OCI-LY7 (cell line): ENCODE measurements around the gene TMEM51. TPM values are rescaled to one million over a fixed set of nuclear protein-coding genes. Genes with fewer than 3 reads are reported as not detected.

Experiments
- BruUV-seq: library from RNA; stranded (reverse); fragments of 400-500 nt; replicated peaks from 2 replicates; lab custom pipeline; 2021; lab: Mats Ljungman, UMichigan
- CTCF ChIA-PET: fragments of 300-600 bp; sonication (Branson Sonifier 250); formaldehyde crosslinking; loops from one replicate; lab custom pipeline; 2022; ENCODE audit warnings: antibody characterized with exemption; ENCODE audit not compliant: unreplicated experiment; lab: Charles Lee
- POLR2A ChIA-PET: fragments of 300-600 bp; sonication (Branson Sonifier 250); formaldehyde crosslinking; loops from one replicate; lab custom pipeline; 2022; ENCODE audit warnings: antibody characterized with exemption; lab: Charles Lee
- DNase-seq: peaks from one replicate; pipeline ENCODE4 v3.0.0-alpha.2; 2015; ENCODE audit warnings: low spot score
- H2AFZ ChIP-seq: fragments of 200-600 bp; sonication (generic), shearing (Covaris generic); 2 replicates; pipeline ENCODE4 v1.6.1; 2014; ENCODE audit warnings: mild to moderate bottlenecking, antibody characterized with exemption, low read length, moderate library complexity
- H3K27ac ChIP-seq: fragments of 200-600 bp; sonication (generic); 2 replicates; pipeline ENCODE4 v1.5.1; 2014; ENCODE audit warnings: mixed run types, low read depth, mild to moderate bottlenecking, moderate library complexity, low read length, inconsistent platforms; ENCODE audit not compliant: poor library complexity, severe bottlenecking
- H3K36me3 ChIP-seq: fragments of 200-600 bp; sonication (generic); 2 replicates; pipeline ENCODE4 v1.6.1; 2014; ENCODE audit warnings: mild to moderate bottlenecking, antibody characterized with exemption, low read length, moderate library complexity, mixed read lengths; ENCODE audit not compliant: insufficient read depth
- H3K4me1 ChIP-seq: fragments of 200-600 bp; sonication (generic); 2 replicates; pipeline ENCODE4 v1.5.1; 2014; ENCODE audit warnings: mild to moderate bottlenecking, low read length; ENCODE audit not compliant: insufficient read depth, poor library complexity, severe bottlenecking
- H3K4me2 ChIP-seq: fragments of 200-600 bp; sonication (generic); 2 replicates; pipeline ENCODE4 v1.6.1; 2014; ENCODE audit warnings: mild to moderate bottlenecking, low read length
- H3K4me3 ChIP-seq: fragments of 200-600 bp; sonication (generic); 2 replicates; pipeline ENCODE4 v1.5.1; 2014; ENCODE audit warnings: mild to moderate bottlenecking, low read depth, low read length; ENCODE audit not compliant: poor library complexity, severe bottlenecking
- H3K79me2 ChIP-seq: fragments of 200-600 bp; sonication (generic); 2 replicates; pipeline ENCODE4 v1.6.1; 2016; ENCODE audit warnings: low read depth, mild to moderate bottlenecking, low read length, moderate library complexity, mixed read lengths; ENCODE audit not compliant: insufficient read depth
- H3K9me2 ChIP-seq: fragments of 200-600 bp; sonication (generic); 2 replicates; pipeline ENCODE4 v1.6.1; 2016; ENCODE audit warnings: mild to moderate bottlenecking, low read length, mixed read lengths; ENCODE audit not compliant: insufficient read depth
- H3K9me3 ChIP-seq: fragments of 200-600 bp; sonication (generic); 2 replicates; pipeline ENCODE4 v1.6.1; 2014; ENCODE audit warnings: mild to moderate bottlenecking, mixed run types, low read length, mixed read lengths
- H4K20me1 ChIP-seq: fragments of 200-600 bp; sonication (generic); 2 replicates; pipeline ENCODE4 v1.6.1; 2014; ENCODE audit warnings: mild to moderate bottlenecking, antibody characterized with exemption, low read length, moderate library complexity, mixed read lengths; ENCODE audit not compliant: insufficient read depth
- EZH2phosphoT487 ChIP-seq: fragments of 200-600 bp; sonication (generic); IDR thresholded peaks from 2 replicates; pipeline ENCODE4 v1.6.1; 2018; ENCODE audit warnings: low read depth, borderline replicate concordance, mild to moderate bottlenecking, mixed run types, antibody characterized with exemption, low read length, moderate library complexity, mixed read lengths
- intact Hi-C: fragments of 100-400 bp; cut with micrococcal nuclease; formaldehyde crosslinking; loops from one replicate; pipeline ENCODE4 v1.10.0; 2022; ENCODE audit not compliant: unreplicated experiment
- total RNA-seq, 2 experiments: library from RNA; depleted of rRNA in 1 of 2; stranded (reverse); fragments of >200 nt in 1 of 2; shearing (Covaris generic) in 1 of 2; gene quantifications; 2 replicates each; pipeline ENCODE4 v1.2.3, GENCODE V29; 2014 to 2022
- TF ChIP-seq, protein P1 (sequence below): fragments of 200-600 bp; sonication (generic); conservative IDR thresholded peaks from 2 replicates; pipeline ENCODE4 v1.5.1; 2014; ENCODE audit warnings: mild to moderate bottlenecking, antibody characterized with exemption, low read length, moderate library complexity, mixed read lengths

TMEM51 gene
- total RNA-seq, 2 experiments from 2014 or later: not detected

DNA sequence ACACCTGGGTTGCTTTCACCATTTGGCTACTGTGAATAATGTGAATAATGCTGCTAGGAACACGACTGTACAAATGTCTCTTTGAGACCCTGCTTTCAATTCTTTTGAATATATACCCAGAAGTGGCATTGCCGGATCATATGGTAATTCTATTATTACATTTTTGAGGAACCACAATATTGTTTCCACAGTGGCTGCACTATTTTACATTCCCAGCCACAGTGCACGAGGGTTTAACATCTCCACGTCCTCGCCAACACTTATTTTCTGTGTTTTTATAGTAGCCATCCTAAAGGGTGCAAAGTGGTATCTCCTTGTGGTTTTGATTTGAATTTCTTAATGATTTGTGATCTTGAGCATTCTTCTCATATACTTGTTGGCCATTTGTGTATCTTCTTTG is 109.2 kb downstream of the TMEM51 start:
- no peaks in the 10 kb centered on the region for H3K9me3 ChIP-seq
- no peaks in the 10 kb centered on the region for H3K79me2 ChIP-seq
- H3K4me3 ChIP-seq: no peak overlapping the region
- H3K9me2 ChIP-seq: no peaks in the 10 kb centered on the region
- intact Hi-C loops: no loop called here
- BruUV-seq: no TSS peak
- DNase-seq: no peak
- H3K36me3 ChIP-seq: no peaks in the 10 kb centered on the region
- no peaks in the 10 kb centered on the region for H4K20me1 ChIP-seq
- no peak overlapping the region for H2AFZ ChIP-seq
- no peak overlapping the region for H3K4me2 ChIP-seq
- no peaks in the 10 kb centered on the region for H3K4me1 ChIP-seq
- ChIA-PET POLR2A (no interaction called here), CTCF (no interaction called here)
- no peak overlapping the region for H3K27ac ChIP-seq
- no peak for TF ChIP-seq EZH2phosphoT487
- TF ChIP-seq, protein P1, sequence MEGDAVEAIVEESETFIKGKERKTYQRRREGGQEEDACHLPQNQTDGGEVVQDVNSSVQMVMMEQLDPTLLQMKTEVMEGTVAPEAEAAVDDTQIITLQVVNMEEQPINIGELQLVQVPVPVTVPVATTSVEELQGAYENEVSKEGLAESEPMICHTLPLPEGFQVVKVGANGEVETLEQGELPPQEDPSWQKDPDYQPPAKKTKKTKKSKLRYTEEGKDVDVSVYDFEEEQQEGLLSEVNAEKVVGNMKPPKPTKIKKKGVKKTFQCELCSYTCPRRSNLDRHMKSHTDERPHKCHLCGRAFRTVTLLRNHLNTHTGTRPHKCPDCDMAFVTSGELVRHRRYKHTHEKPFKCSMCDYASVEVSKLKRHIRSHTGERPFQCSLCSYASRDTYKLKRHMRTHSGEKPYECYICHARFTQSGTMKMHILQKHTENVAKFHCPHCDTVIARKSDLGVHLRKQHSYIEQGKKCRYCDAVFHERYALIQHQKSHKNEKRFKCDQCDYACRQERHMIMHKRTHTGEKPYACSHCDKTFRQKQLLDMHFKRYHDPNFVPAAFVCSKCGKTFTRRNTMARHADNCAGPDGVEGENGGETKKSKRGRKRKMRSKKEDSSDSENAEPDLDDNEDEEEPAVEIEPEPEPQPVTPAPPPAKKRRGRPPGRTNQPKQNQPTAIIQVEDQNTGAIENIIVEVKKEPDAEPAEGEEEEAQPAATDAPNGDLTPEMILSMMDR: no peak

DNA sequence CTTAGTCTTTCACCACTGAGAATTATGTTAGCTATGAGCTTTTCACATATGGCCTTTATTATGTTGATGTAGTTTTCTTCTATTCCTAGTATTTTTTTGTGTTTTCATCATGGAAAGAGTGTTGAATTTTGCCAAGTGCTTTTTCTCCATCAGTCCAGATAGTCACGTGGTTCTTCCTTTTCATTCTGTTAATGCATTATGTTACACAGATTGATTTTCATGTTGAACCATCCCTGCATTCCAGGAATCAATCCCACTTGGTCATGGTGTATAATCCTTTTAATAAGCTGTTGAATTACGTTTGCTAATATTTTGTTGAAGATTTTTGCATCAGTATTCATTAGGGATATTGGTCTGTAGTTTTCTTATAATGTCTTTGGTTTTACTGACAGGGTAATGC is 111.2 kb downstream of the TMEM51 start:
- no peak for TF ChIP-seq EZH2phosphoT487
- TF ChIP-seq, protein P1: no peak
- CTCF ChIA-PET: no interaction called here
- Histone ChIP-seq H3K4me3 (no peak overlapping the region), H2AFZ (no peak overlapping the region), H3K27ac (no peak overlapping the region), H3K9me3 (no peaks in the 10 kb centered on the region), H4K20me1 (no peaks in the 10 kb centered on the region), H3K79me2 (no peaks in the 10 kb centered on the region), H3K9me2 (no peaks in the 10 kb centered on the region), H3K4me2 (no peak overlapping the region), H3K36me3 (no peaks in the 10 kb centered on the region), H3K4me1 (no peaks in the 10 kb centered on the region)
- no TSS peak for BruUV-seq
- intact Hi-C loops: no loop called here
- POLR2A ChIA-PET: no interaction called here
- no peak for DNase-seq

Other genes with a start within 250 kb of the TMEM51 start
- not detected in 2 replicates for gene FHAD1, start 93.5 kb downstream of the TMEM51 start, total RNA-seq (2014; rRNA removed; shearing (Covaris generic))
- not detected in 2 replicates for gene FHAD1, start 93.5 kb downstream of the TMEM51 start, total RNA-seq (2022)